GM19351 (cell line): ENCODE measurements around the gene CCDC85A.
A peak's percentile ranks its signal among the peaks of the same experiment; 100 is the strongest.
"Not testable (repeated sequence)": the region's sequence is repeated elsewhere in the genome, so short reads cannot be mapped to it uniquely, and the experiment has no call there.

Experiments
- ATAC-seq: cut with Tn5 transposase; IDR thresholded peaks from one replicate; pipeline ENCODE4 v1.9.1; 2021; ENCODE audit warnings: mild to moderate bottlenecking, moderate library complexity; ENCODE audit not compliant: unreplicated experiment

Gene CCDC85A

DNA sequence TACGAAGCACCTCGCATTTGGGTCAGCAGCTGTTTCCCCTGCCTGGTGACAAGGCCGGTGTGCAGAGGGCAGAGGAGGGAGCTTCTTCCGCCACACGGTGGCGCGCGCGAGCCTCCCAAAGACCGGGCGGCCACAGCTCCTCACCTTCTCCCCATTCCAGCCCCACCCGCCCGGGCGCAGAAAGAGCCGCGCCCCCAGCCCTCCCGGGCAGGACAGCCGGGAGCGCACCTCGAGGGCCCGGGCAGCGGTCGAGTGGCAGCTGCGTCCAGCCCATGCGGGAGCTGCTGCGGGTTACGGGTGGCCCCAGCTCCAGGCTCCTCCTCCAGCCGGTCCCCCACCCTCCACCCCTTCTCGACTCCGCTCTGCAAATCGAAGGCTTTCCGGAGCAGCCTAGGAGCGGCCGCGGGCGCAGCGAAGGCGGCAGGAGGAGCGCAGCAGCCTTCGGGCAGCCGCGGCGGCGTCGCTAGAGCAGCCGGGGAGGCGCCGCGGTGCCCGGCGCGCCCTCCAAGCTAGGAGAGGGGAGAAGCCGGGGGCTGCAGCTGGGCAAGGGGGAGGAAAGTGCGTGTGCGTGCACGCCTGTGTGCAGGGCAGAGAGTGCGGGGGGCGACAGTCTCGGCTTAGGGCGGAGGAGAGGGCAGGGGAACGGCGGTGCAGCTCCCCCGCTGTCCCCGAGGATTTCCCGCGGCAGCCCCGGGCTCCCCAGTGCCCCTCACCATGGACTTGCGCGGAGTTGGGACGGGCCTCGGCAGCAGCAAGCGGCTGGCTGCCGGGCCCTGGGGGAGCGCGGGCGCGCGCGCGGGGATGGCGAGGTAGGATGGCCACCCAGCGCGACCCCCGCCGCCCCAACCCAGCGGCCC is at the start of gene CCDC85A:
CCDC85A (plus strand) TSS at position 348 of the 857 bp plus-strand sequence. CDS start 635 bp downstream, outside the sequence.
- peak; percentile 93 for ATAC-seq

DNA sequence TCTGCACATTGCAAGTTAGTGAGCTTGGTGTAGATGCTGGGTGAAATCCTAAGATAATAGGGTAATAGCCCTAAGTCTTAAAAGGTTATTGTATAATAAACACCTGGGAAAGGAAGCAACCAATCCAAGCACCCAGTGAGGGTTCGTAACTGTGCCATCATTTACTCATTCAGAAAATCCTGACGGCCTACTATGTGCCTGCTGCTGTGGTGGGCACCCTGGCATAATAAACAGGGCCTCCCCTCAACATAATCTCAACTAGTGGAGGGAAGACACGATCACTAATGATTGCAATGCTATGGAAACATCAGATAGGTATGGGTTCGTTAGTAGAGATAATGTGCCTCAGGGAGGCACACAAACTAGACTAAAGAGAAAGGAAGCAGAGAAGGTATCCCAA is 48.9 kb upstream of the CCDC85A start:
- no peak for ATAC-seq

DNA sequence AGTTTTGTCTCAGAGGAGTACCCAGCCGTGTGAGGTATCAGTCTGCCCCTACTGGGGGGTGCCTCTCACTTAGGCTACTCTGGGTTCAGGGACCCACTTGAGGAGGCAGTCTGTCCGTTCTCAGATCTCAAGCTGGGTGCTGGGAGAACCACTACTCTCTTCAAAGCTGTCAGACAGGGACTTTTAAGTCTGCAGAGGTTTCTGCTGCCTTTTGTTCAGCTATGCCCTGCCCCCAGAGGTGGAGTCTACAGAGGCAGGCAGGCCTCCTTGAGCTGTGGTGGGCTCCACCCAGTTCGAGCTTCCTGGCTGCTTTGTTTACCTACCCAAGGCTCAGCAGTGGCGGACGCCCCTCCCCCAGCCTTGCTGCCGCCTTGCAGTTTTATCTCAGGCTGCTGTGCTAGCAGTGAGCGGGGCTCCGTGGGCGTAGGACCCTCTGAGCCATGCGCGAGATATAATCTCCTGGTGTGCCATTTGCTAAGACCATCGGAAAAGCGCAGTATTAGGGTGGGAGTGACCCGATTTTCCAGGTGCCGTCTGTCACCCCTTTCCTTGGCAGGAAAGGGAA is 41.2 kb upstream of the CCDC85A start:
- ATAC-seq, result not testable (repeated sequence)

DNA sequence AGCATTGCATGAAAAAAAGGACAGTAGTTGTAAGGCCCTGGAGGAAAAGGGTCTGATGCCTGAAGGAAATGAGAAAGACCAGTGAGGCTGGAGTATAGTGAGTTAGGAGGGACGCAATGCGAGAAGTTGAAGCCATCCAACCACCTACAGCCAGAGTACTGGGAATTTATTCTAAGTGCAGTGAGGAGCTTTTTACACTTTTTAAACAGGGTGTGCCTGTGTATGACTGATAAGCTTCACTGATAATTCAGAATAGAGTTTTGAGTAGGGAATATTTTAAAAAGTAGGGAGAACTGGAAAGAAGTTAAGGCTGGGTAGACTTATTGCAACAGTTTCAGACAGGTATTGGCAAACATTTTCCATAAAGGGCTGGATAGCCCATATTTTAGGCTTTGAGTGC is 35.9 kb upstream of the CCDC85A start:
- ATAC-seq, result no peak

DNA sequence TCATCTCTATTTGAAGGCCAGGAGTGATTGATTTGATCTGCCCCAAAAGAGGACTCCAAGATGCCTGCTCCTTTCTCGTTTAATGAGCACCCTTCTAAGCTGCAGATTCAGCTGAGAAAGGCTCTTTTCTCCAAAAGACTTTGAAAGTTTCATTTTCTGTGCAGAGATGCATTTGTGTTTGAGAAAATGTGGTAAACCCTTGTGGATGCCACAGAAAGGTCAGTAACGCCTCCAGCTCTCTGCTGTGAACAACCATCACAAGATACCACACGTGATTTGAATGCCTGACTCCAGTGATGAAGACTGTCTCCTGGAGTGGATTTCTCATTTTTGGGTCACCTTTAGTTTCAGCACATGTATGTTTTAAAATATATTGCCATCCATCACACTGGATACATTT is 35.0 kb upstream of the CCDC85A start:
- peak; percentile 80 for ATAC-seq

DNA sequence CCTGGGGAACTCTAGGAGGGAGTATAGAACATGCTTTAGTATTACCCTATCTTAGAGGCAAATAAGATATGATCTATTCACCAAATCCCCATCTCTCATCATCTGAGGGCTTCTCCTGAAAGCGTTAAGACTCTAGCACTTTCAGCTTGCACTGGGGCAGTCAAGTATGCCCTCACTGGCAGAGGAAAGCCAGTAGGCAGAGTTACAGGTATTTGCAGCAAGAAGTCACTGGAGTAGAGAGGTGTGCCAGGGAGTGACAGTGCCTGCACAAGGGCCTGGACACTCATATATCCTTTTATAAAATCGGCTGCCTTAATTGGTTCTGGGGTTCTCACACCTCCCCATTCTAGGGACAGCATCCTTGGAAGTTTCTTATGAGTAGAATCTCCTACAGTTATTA is 31.9 kb upstream of the CCDC85A start:
- ATAC-seq, result no peak

DNA sequence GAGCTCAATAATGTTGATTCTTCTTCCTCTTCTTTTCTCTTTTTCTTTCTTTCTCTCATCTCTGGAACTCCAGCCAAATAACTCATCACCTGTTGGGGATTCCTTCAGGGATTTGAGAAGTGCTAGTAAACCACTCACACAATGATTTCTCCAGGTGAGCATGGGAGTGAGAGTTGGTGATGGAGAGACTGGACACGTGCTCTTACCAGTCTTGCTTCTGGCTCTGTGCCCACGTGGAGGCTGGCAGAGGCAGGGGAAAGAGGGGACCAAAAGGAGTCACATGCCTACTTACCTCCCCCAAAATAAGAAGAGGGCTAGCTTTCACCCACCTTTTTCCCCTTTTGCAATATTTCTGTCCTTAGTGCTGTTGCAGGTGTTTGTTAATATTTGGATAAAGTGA is 28.6 kb upstream of the CCDC85A start:
- no peak for ATAC-seq

DNA sequence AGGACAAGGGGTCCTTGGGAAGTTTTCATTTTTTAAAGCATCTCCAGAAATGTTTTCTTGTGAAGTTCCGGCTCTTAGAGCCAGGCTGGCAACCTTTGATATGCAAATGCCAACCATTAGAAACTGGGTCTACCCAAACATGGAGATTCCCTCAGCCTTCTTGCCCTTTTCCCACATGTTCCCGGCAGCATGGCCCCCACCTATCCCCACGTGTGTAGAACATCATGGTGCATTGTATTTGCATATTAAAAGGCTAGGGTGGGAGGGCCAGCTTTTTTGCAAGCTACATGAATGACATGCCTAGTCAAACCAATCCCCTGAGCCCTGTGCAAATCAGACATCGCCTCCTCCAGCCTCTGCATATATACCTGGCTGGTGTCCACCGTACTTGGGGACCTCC is 23.9 kb upstream of the CCDC85A start:
- not testable (repeated sequence) for ATAC-seq

DNA sequence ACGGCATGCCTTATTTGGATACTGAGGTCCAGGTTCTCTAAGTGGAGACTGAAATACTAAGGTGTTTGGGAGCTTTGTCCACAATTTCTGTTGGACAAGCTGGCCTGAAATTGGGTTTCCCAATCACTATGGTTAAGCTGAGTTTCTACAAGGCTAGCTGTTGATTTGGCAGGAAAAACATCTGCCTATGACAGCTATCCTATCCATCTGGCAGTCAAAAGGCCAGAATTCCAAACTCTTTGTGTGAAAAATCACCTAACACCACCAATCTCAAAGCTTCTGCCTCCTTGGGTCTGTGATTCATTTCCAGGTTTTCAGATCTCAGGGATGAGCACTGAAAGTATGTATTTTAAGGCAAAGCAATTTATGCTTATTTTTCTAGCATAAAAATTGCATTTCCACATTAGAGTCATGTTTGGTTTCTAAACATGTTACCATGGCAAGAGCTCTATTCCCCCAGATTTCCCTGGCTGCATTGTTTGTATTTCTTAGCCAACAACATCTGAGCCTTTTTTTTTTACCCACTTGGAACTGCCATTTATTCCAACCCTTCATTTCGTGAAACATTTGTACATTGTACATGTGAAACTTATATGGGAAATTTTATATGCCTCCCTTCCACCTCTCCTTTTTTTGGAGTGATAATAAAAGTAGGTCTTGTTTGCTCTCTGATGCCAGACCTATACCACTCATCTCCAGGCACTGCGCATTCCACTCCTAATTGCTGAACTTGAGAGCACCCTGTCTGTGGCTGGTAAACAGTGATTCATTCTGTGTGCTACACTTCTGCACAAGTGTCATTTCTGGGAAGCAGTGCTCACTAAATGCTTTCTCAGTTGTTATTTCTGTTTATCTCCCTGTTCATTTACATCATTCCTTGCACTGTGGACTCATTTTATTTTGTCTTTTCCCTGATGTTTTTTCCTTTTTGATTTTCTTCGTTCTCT is 15.9 kb upstream of the CCDC85A start:
- no peak for ATAC-seq

DNA sequence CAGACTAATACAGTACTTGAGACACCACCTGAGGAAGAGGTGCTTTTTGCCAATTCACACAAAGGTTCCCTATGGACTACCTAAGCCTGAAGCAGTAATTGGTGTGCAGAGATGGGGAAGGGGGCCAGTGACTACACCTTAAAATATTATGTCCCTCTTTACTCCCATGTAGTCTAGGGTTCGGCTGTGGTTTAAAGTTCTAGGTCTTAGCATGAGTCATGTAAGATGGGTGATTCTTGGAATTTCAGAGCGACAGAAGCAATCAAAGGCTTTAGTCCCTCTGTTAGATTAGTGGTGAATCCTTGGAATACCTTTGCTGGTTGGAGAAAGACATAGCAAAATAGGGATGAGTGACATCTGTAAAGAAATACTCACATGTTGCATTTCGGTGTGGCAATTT is 14.3 kb upstream of the CCDC85A start:
- no peak for ATAC-seq

DNA sequence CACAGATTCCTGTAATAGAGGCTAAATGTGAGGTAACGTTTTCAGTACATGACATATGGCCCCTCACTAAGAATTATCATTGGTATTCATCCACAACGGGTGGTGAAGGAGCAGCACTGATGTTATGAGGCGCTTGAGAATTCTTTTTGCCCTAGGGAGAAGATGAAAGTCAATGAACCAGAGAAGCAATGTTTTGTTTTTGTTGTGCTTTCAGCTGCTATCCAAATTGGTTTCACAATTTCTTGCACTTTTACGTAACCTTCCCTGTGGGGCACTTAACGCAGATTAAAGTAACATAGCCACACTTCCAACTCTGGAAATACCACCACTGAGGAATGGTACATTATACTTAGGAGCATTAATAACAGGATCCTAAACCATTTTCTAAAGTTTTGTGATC is 13.3 kb upstream of the CCDC85A start:
- ATAC-seq, result no peak

DNA sequence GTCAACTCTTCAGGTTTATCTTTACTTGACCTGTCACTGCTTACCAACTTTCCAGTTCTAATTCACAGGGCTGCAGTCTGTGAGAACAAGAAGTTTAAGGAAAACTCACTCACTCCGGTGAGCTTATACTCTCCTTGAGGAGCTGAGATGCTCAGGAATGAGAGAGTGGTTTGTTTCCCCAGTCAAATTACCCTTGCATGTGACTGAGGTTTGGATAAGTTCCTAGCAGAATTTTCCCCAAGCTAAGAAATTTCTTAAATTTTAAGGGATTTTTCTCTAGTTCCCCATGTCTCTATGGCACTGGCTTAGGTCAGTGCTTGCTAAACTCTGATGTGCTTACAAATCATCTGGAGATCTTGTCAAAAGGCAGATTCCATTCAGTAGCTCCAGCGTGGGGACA is 12.8 kb upstream of the CCDC85A start:
- no peak for ATAC-seq

DNA sequence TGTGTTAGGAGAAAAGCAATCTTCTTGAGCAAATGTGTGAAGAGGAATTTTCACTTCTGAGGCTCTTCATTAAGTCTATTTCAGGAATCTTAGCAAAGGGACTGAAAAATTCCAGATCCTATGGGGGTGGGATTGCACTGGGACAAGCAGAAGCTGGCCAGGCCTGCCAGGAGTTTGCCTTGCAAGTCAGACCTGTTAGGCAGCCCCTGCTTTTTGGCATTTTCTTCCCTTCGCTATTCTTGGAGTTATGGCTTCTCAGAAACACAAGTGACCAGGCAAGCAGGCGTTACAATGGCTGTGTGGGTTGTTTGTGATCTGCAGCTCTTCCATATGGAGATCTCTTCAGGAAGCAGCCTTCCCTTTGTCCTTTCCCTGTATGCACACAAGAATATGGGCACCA is 8.0 kb upstream of the CCDC85A start:
- ATAC-seq, result no peak

DNA sequence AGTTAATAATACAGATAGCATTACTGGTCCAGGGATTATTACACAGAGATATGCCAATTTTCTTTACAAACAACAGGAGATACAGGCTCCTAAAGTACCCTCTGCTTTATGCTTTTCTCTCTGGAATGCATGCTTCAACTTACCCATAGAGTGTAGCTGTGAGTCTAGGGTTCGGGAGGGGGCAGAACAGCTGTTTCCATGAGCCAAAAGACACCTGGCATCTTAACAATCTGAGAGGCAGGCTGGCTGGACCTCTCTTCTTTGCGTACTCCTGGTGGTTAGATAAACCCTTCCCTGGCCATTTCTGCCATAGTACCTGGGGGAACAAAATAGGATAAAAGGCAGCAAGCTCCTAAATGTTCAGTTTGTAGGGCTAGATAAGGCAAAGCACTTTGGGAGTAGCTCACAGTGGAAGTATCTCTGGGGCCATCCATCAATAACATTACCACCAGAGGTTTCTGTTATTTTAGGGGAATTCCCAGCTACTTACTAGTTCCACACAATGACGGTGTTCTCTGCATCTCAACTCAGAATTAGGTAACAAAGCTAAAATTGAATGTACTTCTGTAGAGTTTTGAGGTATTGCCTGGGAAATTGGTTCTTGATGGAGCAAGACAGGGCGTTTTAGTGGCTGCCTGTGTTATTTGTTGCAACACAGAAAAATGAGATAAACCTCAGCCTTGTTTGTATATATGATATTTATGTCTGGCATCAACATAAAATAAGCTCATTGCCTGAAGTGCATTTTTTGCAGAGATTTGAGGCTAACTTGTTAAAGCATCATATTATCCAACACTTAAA is 6.2 kb upstream of the CCDC85A start:
- ATAC-seq, result peak; percentile 90

DNA sequence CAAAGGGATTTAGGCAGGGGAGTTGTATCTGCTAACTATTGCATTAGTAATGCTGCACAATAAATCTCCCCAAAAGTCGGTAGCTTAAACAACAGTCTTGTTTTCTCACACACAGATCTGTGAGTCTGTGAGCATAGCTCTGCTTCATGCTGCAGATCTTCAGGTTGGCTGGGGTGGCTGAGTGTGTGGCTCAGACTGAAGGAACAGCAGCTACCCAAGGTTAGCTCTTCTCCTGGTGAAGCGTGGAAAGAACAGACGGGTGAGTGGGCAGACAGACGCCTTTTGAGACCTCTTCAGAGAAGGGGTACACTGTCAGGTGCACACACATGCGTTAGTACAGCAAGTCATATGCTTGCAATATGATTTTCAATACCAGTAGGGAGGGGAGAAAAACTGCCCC is 3.9 kb upstream of the CCDC85A start:
- no peak for ATAC-seq

DNA sequence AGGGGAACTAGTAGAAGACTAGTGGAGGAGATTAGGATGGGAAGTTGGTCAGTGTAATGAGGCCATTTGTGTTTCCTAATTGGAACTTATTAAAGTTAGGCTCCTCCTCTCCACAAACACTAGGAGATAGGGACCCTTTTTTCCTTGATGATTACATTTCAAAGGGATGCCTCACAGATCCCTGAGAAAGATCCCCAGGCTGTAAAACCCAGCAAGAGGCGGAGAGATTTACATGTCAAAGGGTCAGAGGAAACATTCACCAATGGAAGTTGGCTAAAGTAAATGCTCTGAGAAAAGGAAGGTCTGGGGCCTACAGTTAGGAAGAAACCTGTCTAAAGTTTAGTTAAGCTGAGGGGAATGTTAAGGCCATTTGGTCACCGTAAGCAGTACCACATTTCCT is 1.4 kb upstream of the CCDC85A start:
- no peak for ATAC-seq

DNA sequence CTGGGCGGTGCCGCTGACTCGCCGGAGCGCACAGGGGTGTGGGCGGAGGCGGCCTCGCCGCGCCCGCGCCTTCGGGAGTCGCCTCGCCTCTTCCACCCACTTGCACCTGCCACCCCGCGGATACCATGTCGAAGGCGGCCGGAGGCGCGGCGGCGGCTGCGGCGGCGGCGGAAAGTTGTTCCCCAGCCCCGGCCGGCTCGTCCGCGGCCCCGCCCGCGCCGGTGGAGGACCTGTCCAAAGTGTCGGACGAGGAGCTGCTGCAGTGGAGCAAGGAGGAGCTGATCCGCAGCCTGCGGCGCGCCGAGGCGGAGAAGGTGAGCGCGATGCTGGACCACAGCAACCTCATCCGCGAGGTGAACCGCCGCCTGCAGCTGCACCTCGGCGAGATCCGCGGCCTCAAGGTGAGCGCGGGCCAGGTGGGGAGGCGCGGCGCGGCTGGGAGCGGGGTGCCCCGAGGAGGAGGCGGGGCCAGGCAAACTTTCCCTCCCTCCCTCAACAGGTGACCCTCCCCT is 766 bp downstream of the CCDC85A start:
- ATAC-seq, result peak; percentile 13

DNA sequence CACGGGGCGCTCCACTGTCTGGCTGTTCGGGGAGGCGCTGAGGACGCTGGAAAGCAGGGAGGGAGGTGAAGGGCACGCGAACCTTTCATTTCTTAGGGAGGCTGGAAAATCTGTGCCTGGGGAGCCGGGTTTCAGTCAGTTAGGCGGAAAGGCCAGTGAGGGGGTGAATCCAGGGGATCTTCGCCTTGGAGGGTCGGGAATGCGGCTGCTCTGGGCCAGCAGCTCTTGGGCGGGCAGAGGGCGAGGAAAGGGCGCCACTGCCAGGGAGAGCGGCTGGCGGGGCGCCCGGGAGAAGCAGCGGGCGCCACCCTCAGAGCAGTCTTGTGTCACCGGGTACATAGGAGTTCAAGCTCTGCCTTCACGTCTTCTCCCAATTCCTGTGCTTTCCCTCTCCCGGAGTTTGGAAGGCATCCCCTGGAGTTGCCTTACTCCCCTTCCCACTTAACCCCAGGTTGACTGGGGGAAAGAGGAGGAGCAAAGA is 1.4 kb downstream of the CCDC85A start:
- no peak for ATAC-seq

DNA sequence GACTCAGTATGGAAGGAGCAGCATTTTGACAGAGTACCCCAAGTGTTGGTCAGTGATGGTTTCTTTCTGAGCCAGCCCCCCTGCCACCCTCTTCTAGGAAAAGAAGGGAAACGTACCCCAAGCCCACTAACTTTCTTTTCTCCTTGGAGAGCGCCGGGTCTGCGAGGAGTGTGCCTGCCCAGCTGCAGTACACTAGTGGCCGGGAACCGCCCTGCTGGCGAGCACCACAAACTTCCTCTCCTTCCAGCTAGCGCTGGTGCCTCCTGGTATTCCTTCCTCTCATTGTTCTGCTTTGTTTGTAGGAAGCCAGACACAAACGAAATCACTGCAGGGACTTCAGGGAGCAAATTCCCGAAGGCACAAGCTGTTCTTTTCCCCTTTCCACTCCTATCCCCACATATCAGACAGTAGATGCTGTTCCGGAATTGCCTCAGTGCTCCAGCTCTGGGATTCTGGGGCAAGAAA is 1.8 kb downstream of the CCDC85A start:
- ATAC-seq, result no peak

DNA sequence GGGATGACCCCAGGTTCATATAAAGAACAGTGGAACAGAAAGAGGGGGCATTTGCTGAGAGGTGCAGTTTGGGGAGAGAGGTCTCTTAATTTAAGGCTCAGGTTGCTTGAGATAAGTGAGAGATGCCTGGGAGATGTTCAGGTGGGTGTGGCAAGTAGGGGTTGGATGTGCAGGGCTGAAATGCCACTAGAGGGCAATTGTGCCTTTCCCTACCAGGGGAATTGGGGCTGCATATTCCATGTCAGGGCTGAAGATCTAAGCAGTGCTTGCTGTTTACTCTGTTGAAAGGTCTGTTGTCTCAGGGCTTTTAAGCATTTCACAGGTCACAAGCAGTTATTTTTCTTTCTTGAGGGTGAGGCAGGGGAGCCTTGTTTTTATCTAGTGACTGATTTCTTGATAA is 7.8 kb downstream of the CCDC85A start:
- peak; percentile 52 for ATAC-seq
